Right atrium auricular region (tissue), 2 donors: Measurements from ENCODE around the gene DGKG. TPM values are rescaled to one million over a fixed set of nuclear protein-coding genes. Genes with fewer than 3 reads are reported as not detected.

Source experiments
- DNase-seq: peaks from one replicate; pipeline ENCODE4 v3.0.0-alpha.2; 2019; ENCODE audit warnings: low spot score
- H3K27ac ChIP-seq, 2 donors: fragments of 200-600 bp; sonication (generic); 1 replicate in 1 of 2; 2 replicates in 1 of 2; pipeline ENCODE4 v1.5.1; 2016 to 2019
- H3K27me3 ChIP-seq, 2 donors: fragments of 200-600 bp; sonication (generic); one replicate each; pipeline versions ENCODE4 v1.5.1 to v1.6.0; 2017 to 2019
- H3K36me3 ChIP-seq: fragments of 200-600 bp; sonication (generic); one replicate; pipeline ENCODE4 v1.5.1; 2016
- H3K4me1 ChIP-seq, 2 donors: fragments of 200-600 bp; sonication (generic); one replicate each; pipeline versions ENCODE4 v1.5.1 to v1.6.0; 2017 to 2019
- H3K4me3 ChIP-seq, 2 donors: fragments of 200-600 bp; sonication (generic); 1 replicate in 1 of 2; 2 replicates in 1 of 2; pipeline ENCODE4 v1.5.1; 2017 to 2019; ENCODE audit warnings: mild to moderate bottlenecking in 1 of 2, moderate library complexity in 1 of 2
- H3K9me3 ChIP-seq, 2 donors: fragments of 200-600 bp; sonication (generic); one replicate each; pipeline ENCODE4 v1.5.1; 2019
- total RNA-seq, 2 donors: library from RNA; depleted of rRNA; stranded (reverse); fragments of >200 nt; gene quantifications; one replicate each; pipeline ENCODE4 v1.1.0, GENCODE V29; 2016
- TF ChIP-seq, protein P1 (sequence below), 2 donors: fragments of 200-600 bp; sonication (generic); IDR thresholded peaks; one replicate each; pipeline ENCODE4 v1.5.1; 2019; ENCODE audit warnings: antibody characterized with exemption in 2 of 2

Gene DGKG
- total RNA-seq, 2 donors from 2014 or later: 25.1 to 27.4 TPM

DNA sequence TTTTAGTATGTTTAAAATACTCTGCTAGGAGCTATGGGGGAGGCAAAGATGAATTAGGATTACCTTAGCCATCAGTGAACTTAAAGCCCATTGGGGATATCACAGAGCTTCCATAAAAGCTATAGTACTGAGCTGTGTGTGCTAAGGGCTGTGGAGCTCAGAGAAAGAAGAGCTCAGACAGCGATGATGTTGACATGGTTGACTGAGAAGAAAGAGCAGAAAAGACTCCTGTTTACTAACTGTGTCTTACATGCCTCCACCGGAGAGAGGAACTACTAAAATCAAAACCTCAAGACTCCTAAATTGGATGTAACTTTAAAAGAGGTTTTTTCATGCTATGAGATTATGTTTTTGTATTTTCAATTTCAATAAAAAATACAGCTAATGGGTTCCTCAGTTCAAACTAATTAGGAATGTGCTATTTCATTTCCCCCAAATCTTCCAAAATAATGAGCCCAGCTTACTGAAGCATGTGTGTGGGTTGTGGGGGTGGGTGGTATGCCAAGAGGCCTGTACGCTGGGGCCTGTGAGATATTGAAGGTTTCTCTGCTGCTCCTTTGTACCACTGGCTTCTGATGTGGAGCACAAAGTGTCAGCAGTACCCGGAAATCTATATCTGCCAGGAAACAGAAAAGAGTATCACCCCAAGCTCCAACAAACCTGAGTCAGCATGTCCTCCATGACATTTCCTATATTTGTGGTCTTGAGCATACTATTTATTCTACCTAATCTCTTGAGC is 22.7 kb downstream of the DGKG start:
- H3K36me3 ChIP-seq: no peaks in the 10 kb centered on the region
- H3K27ac ChIP-seq: no peak overlapping the region

DNA sequence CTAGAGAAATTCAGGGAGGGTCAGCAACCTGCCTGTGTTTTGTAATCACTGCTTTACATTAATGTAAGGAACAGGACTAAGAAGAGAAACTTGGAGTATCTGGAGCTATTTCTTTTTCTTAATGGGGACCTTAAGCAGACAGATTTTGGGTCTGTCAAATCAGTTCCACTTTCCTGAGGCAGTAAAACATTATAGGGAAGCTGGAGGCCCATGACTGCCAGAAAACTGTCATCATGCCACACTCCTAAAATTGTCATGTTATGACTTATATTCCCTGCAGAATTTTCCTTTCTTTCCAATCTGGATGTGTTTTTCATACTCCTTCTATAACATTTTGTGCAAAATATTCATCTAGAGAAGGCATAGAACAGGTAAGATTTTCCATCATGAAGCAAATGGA is 28.8 kb downstream of the DGKG start:
- no peaks in the 10 kb centered on the region for H3K4me1 ChIP-seq
- DNase-seq: no peak
- H3K27ac ChIP-seq: no peak overlapping the region
- H3K36me3 ChIP-seq: no peaks in the 10 kb centered on the region
- H3K9me3 ChIP-seq: no peaks in the 10 kb centered on the region
- H3K27me3 ChIP-seq: no peaks in the 10 kb centered on the region
- TF ChIP-seq, protein P1, sequence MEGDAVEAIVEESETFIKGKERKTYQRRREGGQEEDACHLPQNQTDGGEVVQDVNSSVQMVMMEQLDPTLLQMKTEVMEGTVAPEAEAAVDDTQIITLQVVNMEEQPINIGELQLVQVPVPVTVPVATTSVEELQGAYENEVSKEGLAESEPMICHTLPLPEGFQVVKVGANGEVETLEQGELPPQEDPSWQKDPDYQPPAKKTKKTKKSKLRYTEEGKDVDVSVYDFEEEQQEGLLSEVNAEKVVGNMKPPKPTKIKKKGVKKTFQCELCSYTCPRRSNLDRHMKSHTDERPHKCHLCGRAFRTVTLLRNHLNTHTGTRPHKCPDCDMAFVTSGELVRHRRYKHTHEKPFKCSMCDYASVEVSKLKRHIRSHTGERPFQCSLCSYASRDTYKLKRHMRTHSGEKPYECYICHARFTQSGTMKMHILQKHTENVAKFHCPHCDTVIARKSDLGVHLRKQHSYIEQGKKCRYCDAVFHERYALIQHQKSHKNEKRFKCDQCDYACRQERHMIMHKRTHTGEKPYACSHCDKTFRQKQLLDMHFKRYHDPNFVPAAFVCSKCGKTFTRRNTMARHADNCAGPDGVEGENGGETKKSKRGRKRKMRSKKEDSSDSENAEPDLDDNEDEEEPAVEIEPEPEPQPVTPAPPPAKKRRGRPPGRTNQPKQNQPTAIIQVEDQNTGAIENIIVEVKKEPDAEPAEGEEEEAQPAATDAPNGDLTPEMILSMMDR (IDR thresholded peaks at IDR 0.05): no peak
- H3K4me3 ChIP-seq: no peak overlapping the region

More for the DNA sequence above, 22.7 kb downstream of the DGKG start:
- Histone ChIP-seq H3K9me3 (no peaks in the 10 kb centered on the region), H3K4me3 (no peak overlapping the region), H3K27me3 (no peaks in the 10 kb centered on the region), H3K4me1 (no peaks in the 10 kb centered on the region)
- no peak for DNase-seq
- TF ChIP-seq, protein P1 (IDR thresholded peaks at IDR 0.05): no peak

DNA sequence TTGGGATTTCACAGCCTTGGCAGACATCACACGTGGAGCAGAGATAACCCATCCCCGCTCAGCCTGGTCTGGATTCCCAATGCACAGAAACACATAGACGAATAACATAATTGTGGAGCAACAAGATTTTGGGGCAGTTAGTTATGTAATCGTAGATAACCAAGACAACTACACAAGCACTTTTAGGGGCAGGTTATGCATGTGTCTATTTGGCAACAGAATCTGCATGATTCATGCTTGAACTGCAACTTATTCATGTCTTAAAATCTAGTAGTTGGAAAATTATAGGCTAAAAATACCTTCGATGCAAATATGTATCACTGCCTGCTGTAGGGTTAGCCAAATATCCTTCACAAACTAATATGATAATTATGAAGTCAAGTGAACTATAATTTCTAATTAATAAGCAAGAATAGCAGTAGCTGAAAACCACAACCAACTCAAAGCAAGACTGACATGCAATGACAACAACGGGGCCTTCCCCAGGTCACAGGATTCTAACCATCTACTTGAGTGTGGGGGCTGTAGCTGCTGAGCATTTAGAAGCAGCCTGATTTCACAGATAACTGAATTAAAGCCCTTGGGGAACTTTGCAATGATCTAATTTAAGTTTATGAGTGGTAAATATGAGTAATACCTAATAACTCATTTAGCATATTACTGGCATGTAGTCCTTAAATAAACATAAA is 31.1 kb downstream of the DGKG start:
- no peaks in the 10 kb centered on the region for H3K27me3 ChIP-seq
- H3K4me3 ChIP-seq: no peak overlapping the region
- TF ChIP-seq, protein P1 (IDR thresholded peaks at IDR 0.05): no peak
- H3K9me3 ChIP-seq: no peaks in the 10 kb centered on the region
- no peaks in the 10 kb centered on the region for H3K36me3 ChIP-seq
- no peak overlapping the region for H3K27ac ChIP-seq
- no peak for DNase-seq
- H3K4me1 ChIP-seq: no peaks in the 10 kb centered on the region

DNA sequence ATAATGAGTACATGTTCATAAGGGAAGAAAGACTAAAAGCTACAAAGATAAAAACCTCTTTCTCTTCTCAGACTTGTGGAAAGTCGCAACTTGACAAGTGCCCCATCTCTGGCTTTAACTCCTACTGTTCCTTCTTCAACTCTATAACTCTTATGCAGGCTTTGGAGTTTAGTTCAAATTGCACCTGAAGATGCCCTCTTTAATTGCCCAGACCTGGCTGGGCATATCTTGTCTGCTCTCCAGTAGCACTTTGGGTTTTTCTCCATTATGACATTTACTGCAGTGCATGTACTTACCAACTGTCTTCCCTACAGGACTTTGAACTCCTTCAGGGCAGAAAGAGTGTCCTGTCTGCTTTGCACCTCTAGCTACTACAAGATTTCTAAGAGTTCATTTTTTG is 32.4 kb downstream of the DGKG start:
- TF ChIP-seq, protein P1 (IDR thresholded peaks at IDR 0.05): no peak
- no peaks in the 10 kb centered on the region for H3K27me3 ChIP-seq
- no peaks in the 10 kb centered on the region for H3K9me3 ChIP-seq
- no peaks in the 10 kb centered on the region for H3K36me3 ChIP-seq
- no peak overlapping the region for H3K27ac ChIP-seq
- no peak for DNase-seq
- H3K4me3 ChIP-seq: no peak overlapping the region
- no peaks in the 10 kb centered on the region for H3K4me1 ChIP-seq

DNA sequence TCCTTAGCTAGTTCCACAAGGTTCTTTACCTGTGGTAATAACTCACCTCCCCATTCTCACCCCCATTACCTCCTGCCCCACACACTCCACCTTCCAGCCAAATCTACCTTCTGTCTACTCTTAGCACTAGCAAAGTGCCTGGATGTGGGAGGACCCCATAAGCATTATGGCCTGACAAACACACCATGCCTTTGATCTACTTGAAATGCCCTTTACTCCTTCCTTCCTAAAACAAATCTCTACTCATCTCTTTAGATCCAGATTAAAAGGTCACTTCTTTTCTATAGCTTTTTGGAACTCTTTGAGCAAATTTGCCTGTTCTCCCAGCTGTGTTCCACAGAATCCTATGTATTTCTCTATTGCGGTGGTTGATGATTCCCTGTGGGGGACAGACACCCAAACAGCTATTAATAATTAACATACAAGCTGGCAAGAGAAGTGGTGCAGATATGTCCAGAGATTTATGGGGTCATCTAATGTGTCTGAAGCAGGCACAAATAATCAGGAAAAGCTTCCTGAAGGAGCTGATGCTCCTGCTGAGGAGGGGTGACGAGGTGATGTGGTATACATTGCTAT is 34.0 kb downstream of the DGKG start:
- Histone ChIP-seq H3K27ac (no peak overlapping the region), H3K36me3 (no peaks in the 10 kb centered on the region), H3K9me3 (no peaks in the 10 kb centered on the region), H3K4me1 (no peaks in the 10 kb centered on the region), H3K4me3 (no peak overlapping the region), H3K27me3 (no peaks in the 10 kb centered on the region)
- no peak for DNase-seq
- TF ChIP-seq, protein P1 (IDR thresholded peaks at IDR 0.05): no peak
